ENCODE data around the gene BBOF1. TPM values are rescaled to one million over a fixed set of nuclear protein-coding genes. Genes with fewer than 3 reads are reported as not detected.

BBOF1 gene
- total RNA-seq, 1 donor from 2014 or later: 2.8 TPM

DNA sequence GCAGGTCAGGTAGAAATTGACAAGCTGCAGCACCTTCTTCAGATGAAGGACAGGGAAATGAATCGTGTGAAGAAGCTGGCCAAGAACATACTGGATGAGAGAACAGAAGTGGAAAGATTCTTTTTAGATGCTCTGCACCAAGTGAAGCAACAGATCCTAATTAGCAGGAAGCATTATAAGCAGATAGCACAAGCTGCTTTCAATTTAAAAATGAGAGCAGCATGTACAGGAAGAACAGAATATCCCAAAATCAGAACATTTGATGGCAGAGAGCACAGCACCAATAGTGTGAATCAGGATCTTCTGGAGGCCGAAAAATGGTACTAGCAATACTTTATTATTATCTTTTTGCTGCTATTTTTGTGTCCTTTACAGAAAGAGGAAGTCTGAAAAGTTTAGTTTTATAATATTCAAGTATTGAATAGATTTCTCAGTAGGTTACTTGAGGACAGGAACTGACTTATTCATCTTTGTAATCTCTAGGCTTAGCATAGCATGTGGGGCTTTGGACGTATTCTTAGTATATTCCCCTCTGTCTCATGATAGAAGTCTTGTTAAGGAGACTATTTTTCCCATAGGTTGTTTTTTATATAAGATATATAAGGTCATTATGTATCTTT, 30.8 kb downstream of the BBOF1 start:
- Histone ChIP-seq H3K36me3 (no peaks in the 10 kb centered on the region), H3K4me3 (no peak overlapping the region), H3K4me1 (no peaks in the 10 kb centered on the region), H3K9me3 (no peaks in the 10 kb centered on the region), H3K27ac (no peak overlapping the region), H3K27me3 (no peaks in the 10 kb centered on the region)
- TF ChIP-seq, protein P1, sequence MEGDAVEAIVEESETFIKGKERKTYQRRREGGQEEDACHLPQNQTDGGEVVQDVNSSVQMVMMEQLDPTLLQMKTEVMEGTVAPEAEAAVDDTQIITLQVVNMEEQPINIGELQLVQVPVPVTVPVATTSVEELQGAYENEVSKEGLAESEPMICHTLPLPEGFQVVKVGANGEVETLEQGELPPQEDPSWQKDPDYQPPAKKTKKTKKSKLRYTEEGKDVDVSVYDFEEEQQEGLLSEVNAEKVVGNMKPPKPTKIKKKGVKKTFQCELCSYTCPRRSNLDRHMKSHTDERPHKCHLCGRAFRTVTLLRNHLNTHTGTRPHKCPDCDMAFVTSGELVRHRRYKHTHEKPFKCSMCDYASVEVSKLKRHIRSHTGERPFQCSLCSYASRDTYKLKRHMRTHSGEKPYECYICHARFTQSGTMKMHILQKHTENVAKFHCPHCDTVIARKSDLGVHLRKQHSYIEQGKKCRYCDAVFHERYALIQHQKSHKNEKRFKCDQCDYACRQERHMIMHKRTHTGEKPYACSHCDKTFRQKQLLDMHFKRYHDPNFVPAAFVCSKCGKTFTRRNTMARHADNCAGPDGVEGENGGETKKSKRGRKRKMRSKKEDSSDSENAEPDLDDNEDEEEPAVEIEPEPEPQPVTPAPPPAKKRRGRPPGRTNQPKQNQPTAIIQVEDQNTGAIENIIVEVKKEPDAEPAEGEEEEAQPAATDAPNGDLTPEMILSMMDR (IDR thresholded peaks at IDR 0.05): no peak
- DNase-seq (no peak), ATAC-seq (no peak)
- intact Hi-C loops (cut with DNase I): no loop called here

DNA sequence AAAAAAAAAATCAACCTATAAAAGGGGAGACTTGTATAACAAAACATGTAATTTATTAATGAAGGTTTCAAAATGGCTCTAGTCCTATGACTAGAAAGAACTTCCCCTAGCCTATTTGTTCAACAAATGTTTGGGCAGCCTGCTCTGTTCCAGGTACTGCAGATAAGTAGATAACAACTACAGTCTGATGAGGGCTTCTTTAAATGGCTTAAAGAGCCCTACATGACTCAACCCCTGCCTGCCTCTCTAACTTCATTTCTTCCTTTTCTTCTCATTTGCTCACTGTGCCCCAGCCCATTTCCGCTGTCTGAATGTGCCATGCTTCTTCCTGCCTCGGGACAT, 43.6 kb downstream of the BBOF1 start:
- Histone ChIP-seq H3K4me1 (no peaks in the 10 kb centered on the region), H3K27ac (no peak overlapping the region), H3K4me3 (no peak overlapping the region), H3K27me3 (no peaks in the 10 kb centered on the region), H3K36me3 (peaks cover 95% of the 10 kb centered on the region), H3K9me3 (no peaks in the 10 kb centered on the region)
- intact Hi-C loops (cut with DNase I): no loop called here
- ATAC-seq: no peak
- TF ChIP-seq, protein P1 (IDR thresholded peaks at IDR 0.05): no peak
- DNase-seq: no peak

DNA sequence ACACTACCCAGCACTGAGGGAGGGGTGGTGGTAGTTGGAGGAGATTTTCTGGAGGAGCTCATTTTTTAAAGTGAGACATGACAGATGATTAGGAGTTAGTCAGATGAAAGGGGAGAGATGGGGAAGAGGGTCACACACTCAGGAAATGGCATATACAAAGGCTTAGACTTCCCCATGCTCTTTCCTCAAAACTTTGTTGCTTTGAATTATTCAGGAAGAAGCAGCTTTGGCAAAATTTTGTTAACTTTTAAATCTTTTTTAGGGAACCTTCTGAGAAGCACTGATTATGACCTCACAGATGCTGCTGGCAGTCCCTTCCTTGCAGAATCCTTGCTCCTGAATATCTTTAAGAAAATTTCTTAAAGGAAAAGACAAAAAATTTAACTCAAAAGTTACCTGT, 45.3 kb downstream of the BBOF1 start:
- intact Hi-C loops (cut with DNase I): no loop called here
- DNase-seq (no peak), ATAC-seq (no peak)
- TF ChIP-seq, protein P1 (IDR thresholded peaks at IDR 0.05): no peak
- H3K27ac ChIP-seq: no peak overlapping the region
- no peaks in the 10 kb centered on the region for H3K27me3 ChIP-seq
- H3K36me3 ChIP-seq: peaks cover 92% of the 10 kb centered on the region
- H3K9me3 ChIP-seq: no peaks in the 10 kb centered on the region
- H3K4me3 ChIP-seq: no peak overlapping the region
- no peaks in the 10 kb centered on the region for H3K4me1 ChIP-seq

DNA sequence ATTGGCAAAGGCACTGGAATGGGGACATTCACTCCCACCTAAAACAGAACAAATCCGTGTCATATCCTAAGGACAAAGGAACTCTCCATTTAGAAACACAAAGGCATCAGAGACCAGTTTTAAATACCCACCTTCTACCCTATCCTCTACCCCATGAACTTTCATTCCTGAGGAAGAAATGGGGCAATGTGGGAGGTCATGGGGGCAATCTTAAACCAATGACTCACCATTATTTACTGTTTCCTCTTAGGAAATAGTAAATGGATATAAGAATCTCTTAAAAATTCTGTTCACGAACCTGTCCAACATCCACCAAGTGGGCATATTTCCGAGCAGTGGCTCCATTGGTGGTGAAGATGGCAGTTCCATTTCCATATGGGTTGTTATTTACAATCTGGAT, 45.7 kb downstream of the BBOF1 start:
- no peak overlapping the region for H3K4me3 ChIP-seq
- peaks cover 87% of the 10 kb centered on the region for H3K36me3 ChIP-seq
- TF ChIP-seq, protein P1 (IDR thresholded peaks at IDR 0.05): no peak
- intact Hi-C loops (cut with DNase I): no loop called here
- no peak for DNase-seq
- ATAC-seq: no peak
- no peaks in the 10 kb centered on the region for H3K27me3 ChIP-seq
- H3K27ac ChIP-seq: no peak overlapping the region
- no peaks in the 10 kb centered on the region for H3K4me1 ChIP-seq
- no peaks in the 10 kb centered on the region for H3K9me3 ChIP-seq

DNA sequence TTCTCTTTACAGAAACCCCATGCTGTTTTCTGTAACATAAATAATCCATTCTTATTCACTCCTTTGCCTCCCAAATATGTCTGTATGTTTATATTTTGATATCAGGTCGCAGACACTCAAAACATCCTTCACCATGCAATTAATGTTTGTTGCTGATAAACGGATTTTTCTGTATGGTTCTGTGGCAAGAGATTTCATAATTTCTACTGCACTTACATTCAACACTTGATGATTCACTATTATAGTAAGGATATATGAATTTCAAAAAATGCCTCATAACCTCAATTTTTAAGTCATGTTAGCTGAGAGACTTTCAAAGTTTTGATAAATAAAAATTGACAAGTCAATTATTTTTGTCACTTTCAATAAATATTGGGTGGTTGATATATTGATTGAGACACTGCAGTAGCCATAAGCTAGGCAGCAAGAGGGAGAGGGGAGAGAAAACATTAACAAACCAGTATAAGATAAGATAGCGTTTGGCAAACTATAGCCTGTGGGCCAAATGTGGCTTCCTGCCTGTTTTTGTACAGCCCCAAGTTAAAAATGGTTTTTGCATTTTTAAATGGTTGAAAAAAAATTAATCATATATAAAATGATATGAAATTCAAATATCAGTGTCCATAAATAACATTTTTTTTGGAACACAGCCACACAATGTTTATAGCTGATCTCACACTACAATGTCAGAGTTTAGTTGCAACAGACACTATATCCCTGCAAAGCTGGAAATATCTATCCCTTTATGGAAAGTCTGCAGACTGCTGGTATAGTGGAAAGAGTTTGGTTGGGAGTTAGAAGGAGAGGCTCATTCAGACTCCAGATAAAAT, 46.8 kb downstream of the BBOF1 start:
- Histone ChIP-seq H3K4me3 (no peak overlapping the region), H3K27me3 (no peaks in the 10 kb centered on the region), H3K27ac (no peak overlapping the region), H3K36me3 (peaks cover 85% of the 10 kb centered on the region), H3K9me3 (no peaks in the 10 kb centered on the region), H3K4me1 (no peaks in the 10 kb centered on the region)
- no peak for ATAC-seq
- DNase-seq: no peak
- TF ChIP-seq, protein P1 (IDR thresholded peaks at IDR 0.05): no peak
- intact Hi-C loops (cut with DNase I): no loop called here

Data from upper lobe of right lung (tissue), 1 donor.